ENCODE data around the gene CEP44.
"Not testable (repeated sequence)": the region's sequence is repeated elsewhere in the genome, so short reads cannot be mapped to it uniquely, and the experiment has no call there.

The CEP44 gene

DNA sequence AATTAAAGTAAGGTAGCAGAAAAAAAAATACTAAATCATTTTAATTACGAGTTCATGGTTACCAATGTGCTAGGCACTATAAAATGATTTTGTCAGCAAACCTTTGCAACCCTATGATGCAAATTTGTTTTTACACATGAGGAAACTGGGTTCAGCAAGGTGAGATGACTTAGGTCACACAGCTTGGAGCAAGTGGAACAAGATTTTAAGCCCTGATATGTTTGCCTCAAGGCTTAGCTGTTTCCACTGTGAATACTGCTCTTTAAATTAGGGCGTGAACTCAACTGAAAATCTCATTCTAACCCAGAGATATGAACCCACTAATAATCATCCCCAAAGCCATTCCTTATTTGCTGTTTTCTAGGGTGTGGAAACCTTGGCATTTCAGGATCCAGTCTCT is 86.3 kb downstream of the CEP44 start:
- TF ChIP-seq, protein P1, sequence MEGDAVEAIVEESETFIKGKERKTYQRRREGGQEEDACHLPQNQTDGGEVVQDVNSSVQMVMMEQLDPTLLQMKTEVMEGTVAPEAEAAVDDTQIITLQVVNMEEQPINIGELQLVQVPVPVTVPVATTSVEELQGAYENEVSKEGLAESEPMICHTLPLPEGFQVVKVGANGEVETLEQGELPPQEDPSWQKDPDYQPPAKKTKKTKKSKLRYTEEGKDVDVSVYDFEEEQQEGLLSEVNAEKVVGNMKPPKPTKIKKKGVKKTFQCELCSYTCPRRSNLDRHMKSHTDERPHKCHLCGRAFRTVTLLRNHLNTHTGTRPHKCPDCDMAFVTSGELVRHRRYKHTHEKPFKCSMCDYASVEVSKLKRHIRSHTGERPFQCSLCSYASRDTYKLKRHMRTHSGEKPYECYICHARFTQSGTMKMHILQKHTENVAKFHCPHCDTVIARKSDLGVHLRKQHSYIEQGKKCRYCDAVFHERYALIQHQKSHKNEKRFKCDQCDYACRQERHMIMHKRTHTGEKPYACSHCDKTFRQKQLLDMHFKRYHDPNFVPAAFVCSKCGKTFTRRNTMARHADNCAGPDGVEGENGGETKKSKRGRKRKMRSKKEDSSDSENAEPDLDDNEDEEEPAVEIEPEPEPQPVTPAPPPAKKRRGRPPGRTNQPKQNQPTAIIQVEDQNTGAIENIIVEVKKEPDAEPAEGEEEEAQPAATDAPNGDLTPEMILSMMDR (IDR thresholded peaks at IDR 0.05) = no peak
- H3K27me3 Mint-ChIP-seq (ENCODE audit: low read depth, poor library complexity) = no peaks in the 10 kb centered on the region
- no peaks in the 10 kb centered on the region for H3K4me1 Mint-ChIP-seq
- no peak overlapping the region for H3K27ac Mint-ChIP-seq
- H3K9me3 Mint-ChIP-seq = peaks cover 6% of the 10 kb centered on the region
- no peak overlapping the region for H3K4me3 Mint-ChIP-seq
- DNase-seq = no peak
- H3K36me3 Mint-ChIP-seq (ENCODE audit: low read depth) = no peaks in the 10 kb centered on the region

DNA sequence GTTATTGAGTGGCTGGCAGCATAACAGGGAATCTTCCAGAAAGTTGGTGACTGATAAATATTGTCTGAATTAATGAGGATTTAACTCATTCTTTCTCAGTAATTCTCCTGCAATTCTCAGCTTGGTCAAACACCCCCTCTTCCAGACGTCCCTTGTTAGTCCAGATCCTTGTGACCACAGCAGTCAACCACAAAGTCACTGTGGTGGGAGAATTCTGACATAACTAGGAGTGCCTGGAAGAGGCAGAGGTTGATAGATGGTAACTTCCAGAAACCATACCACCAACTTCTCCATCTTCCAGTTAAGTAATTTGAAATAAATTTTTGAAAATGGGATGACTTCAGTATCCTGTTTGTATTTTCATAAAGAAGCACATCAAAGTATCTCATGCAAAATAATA is 90.1 kb downstream of the CEP44 start:
- H3K27me3 Mint-ChIP-seq (ENCODE audit: low read depth, poor library complexity) = no peaks in the 10 kb centered on the region
- TF ChIP-seq, protein P1 (IDR thresholded peaks at IDR 0.05) = no peak
- H3K4me1 Mint-ChIP-seq = no peaks in the 10 kb centered on the region
- no peak for DNase-seq
- no peak overlapping the region for H3K4me3 Mint-ChIP-seq
- no peaks in the 10 kb centered on the region for H3K36me3 Mint-ChIP-seq (ENCODE audit: low read depth)
- no peak overlapping the region for H3K27ac Mint-ChIP-seq
- H3K9me3 Mint-ChIP-seq = peaks cover 2% of the 10 kb centered on the region

DNA sequence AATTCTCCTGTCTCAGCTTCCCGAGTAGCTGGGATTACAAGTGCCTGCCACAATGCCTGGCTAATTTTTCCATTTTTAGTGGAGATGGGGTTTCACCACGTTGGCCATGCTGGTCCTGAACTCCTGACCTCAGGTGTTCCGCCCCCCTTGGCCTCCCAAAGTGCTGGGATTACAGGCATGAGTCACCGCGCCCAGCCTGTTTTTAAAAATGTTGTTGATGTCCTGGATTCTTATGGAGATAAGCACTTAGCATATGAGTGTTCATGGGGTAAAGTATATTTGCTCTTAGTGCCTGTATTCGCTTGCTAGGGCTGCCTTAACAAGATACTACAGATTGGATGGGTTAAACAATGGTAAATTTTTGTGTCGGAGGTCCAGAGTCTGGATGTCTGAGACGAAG is 91.7 kb downstream of the CEP44 start:
- peaks cover 8% of the 10 kb centered on the region for H3K4me1 Mint-ChIP-seq
- H3K4me3 Mint-ChIP-seq = no peak overlapping the region
- DNase-seq = no peak
- H3K36me3 Mint-ChIP-seq (ENCODE audit: low read depth) = no peaks in the 10 kb centered on the region
- no peak overlapping the region for H3K27ac Mint-ChIP-seq
- no peaks in the 10 kb centered on the region for H3K9me3 Mint-ChIP-seq
- H3K27me3 Mint-ChIP-seq (ENCODE audit: low read depth, poor library complexity) = no peaks in the 10 kb centered on the region
- TF ChIP-seq, protein P1 (IDR thresholded peaks at IDR 0.05) = no peak

DNA sequence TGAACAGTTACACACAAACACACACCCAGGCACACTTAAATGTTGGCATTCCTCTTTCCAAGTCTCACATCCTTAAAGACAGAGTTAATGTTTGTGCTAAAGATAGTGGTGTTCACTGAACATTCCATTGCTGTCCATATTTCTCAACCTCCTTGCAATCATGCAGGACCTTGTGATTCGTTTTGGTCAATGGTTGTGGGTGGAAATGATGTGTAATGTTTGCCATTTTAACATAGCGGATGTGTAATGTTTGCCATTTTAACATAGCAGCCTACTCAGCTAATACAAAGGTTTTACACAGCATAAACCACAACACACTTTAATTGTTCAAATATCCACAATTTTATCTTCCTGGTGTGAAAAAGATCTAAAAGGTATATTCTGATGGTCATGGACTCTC is 93.9 kb downstream of the CEP44 start:
- no peak for DNase-seq
- TF ChIP-seq, protein P1 (IDR thresholded peaks at IDR 0.05) = no peak
- Mint-ChIP-seq H3K27me3 (ENCODE audit: low read depth, poor library complexity) (no peaks in the 10 kb centered on the region), H3K9me3 (no peaks in the 10 kb centered on the region), H3K4me1 (peaks cover 14% of the 10 kb centered on the region), H3K27ac (no peak overlapping the region), H3K4me3 (no peak overlapping the region), H3K36me3 (ENCODE audit: low read depth) (no peaks in the 10 kb centered on the region)

DNA sequence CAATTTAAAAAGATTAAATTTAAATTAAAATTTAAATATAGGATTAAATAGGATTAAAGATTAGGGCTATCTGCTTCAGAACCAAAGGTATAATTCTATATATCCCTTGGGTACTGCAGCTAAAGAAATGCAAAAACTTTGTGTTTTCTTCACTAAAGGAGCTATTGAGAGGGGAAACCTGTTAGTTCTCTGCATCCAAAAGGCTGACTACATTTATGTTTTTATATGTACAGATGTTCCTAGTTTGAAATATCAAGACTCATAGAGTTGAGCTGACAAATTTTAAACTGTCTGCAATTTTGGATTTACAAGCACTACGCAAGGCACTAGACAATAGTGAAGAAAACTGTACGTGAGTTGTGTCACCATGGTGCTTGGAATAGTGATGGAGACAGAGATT is 95.2 kb downstream of the CEP44 start:
- no peak overlapping the region for H3K27ac Mint-ChIP-seq
- H3K36me3 Mint-ChIP-seq (ENCODE audit: low read depth) = no peaks in the 10 kb centered on the region

DNA sequence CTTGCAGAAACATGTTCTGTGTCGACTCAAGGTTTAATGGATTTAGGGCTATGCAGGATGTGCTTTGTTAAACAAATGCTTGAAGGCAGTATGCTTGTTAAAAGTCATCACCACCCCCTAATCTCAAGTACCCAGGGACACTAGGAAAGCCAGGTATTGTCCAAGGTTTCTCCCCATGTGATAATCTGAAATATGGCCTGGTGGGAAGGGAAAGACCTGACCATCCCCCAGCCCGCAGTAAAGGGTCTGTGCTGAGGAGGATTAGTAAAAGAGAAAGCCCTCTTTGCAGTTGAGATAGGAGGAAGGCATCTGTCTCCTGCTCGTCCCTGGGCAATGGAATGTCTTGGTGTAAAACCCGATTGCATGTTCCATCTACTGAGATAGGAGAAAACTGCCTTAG is 96.5 kb downstream of the CEP44 start:
- H3K4me1 Mint-ChIP-seq = peaks cover 26% of the 10 kb centered on the region
- H3K27me3 Mint-ChIP-seq (ENCODE audit: low read depth, poor library complexity); H3K36me3 Mint-ChIP-seq (ENCODE audit: low read depth); H3K4me3 Mint-ChIP-seq; H3K9me3 Mint-ChIP-seq; H3K27ac Mint-ChIP-seq; DNase-seq: not testable (repeated sequence)

More for the DNA sequence above, 95.2 kb downstream of the CEP44 start:
- Mint-ChIP-seq H3K9me3 (no peaks in the 10 kb centered on the region), H3K4me3 (no peak overlapping the region), H3K27me3 (ENCODE audit: low read depth, poor library complexity) (no peaks in the 10 kb centered on the region), H3K4me1 (peaks cover 26% of the 10 kb centered on the region)
- DNase-seq = no peak
- TF ChIP-seq, protein P1 (IDR thresholded peaks at IDR 0.05) = no peak

Data from nephron progenitor cell (in vitro differentiated cells).